HEK293 (cell line): Measurements from ENCODE around the gene KCNT1.

Experiments used
- INSM2 ChIP-seq: fragments of 450-650 bp; formaldehyde crosslinking; IDR thresholded peaks from 2 replicates; pipeline ENCODE4 v1.5.1; 2016; ENCODE audit warnings: missing biosample characterization, missing genetic modification characterization
- MEIS1 ChIP-seq: sonication (generic); formaldehyde crosslinking; IDR thresholded peaks from 2 replicates; pipeline ENCODE4 v1.8.1; 2022; ENCODE audit warnings: missing genetic modification reagents, mild to moderate bottlenecking, borderline replicate concordance

- TF ChIP-seq INSM2 (no peak), MEIS1 (CRISPR knock-in tag) (no peak)
These were observed 112.6 kb downstream of the KCNT1 start for GRCh38 chr9:135814421-135815095.
